Esophagus (tissue), 2 donors: ENCODE results near the gene MLC1. TPM values are rescaled to one million over a fixed set of nuclear protein-coding genes. Genes with fewer than 3 reads are reported as not detected.

Source experiments
- H3K27ac ChIP-seq, 2 donors: one replicate each; pipeline ENCODE4 v1.5.1; 2013; ENCODE audit warnings: low read depth in 2 of 2, mild to moderate bottlenecking in 2 of 2, inconsistent platforms in 1 of 2, low read length in 1 of 2, moderate library complexity in 1 of 2
- H3K27me3 ChIP-seq, 2 donors: one replicate each; pipeline ENCODE4 v1.6.1; 2013; ENCODE audit warnings: low read length in 2 of 2, control low read depth in 1 of 2, mild to moderate bottlenecking in 1 of 2; ENCODE audit not compliant: insufficient read depth in 2 of 2, control insufficient read depth in 1 of 2
- H3K36me3 ChIP-seq, 2 donors: one replicate each; pipeline ENCODE4 v1.6.1; 2013; ENCODE audit warnings: low read length in 1 of 2; ENCODE audit not compliant: control insufficient read depth in 2 of 2, insufficient read depth in 2 of 2
- H3K4me1 ChIP-seq, 2 donors: one replicate each; pipeline ENCODE4 v1.6.1; 2013; ENCODE audit warnings: low read length in 1 of 2; ENCODE audit not compliant: control insufficient read depth in 2 of 2, insufficient read depth in 2 of 2
- H3K4me3 ChIP-seq, 2 donors: one replicate each; pipeline ENCODE4 v1.5.1; 2013; ENCODE audit warnings: low read length in 2 of 2, mild to moderate bottlenecking in 2 of 2, low read depth in 1 of 2, moderate library complexity in 1 of 2
- H3K9me3 ChIP-seq, 2 donors: one replicate each; pipeline ENCODE4 v1.6.1; 2013; ENCODE audit warnings: mild to moderate bottlenecking in 2 of 2, low read depth in 1 of 2, low read length in 1 of 2, moderate library complexity in 1 of 2; ENCODE audit not compliant: control insufficient read depth in 2 of 2, insufficient read depth in 1 of 2
- WGBS, 2 donors: extraction: QIAGEN DNeasy Blood & Tissue Kit; methylation state at CpG; one replicate each; pipeline ENCODE4 v1.1.7; 2013; 5-methylcytosine and 5-hydroxymethylcytosine counted together
- polyA plus RNA-seq, 2 donors: library from polyadenylated mRNA; stranded (reverse); fragments of 200-250 nt; gene quantifications; one replicate each; pipeline ENCODE4 v1.2.3, GENCODE V29; 2013
- donor health status: healthy with polysubstance abuse.
- donor health status: Bipolar disorder and iron deficiency.

MLC1 gene
- polyA plus RNA-seq, 2 donors = 0.04 to 0.08 TPM

DNA sequence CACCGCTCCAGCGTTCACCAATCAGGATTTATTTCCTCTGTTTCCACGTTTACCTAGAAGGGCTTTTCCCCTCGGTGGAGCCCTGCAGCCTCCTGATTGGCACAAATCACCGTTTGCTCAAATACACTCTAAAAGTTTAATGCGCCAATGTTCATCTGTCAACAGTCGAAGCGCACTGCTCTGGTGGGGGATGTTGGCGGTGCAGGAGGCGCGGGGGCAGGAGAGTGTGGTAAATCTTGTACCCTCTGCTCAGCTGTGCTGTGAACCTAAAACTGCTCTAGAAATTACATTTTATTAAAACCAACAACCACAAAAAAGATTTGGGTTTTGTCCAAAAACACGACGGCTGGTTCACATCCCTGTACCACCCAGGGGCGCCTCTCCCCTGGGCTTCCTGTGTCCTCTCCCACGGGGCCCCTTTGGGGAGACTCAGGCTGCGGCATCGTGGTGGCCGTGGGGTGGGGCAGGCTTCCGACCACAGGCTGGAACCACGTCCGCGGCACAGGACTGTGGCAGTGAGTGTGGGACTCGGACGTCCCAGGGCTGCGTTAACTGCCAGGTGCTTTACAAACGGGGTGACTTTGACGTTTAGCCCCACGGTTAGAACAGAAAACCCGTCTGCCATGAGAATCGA, 40.6 kb downstream of the MLC1 start:
- Histone ChIP-seq H3K36me3 (no peaks in the 10 kb centered on the region), H3K27ac (no peak overlapping the region), H3K4me1 (no peaks in the 10 kb centered on the region), H3K9me3 (peaks cover 0 to 6% of the 10 kb centered on the region in 2 donors), H3K27me3 (no peaks in the 10 kb centered on the region), H3K4me3 (no peak overlapping the region)
- WGBS, 2 donors = 56 to 65% methylated on average over 30 of the region's 30 CpGs

DNA sequence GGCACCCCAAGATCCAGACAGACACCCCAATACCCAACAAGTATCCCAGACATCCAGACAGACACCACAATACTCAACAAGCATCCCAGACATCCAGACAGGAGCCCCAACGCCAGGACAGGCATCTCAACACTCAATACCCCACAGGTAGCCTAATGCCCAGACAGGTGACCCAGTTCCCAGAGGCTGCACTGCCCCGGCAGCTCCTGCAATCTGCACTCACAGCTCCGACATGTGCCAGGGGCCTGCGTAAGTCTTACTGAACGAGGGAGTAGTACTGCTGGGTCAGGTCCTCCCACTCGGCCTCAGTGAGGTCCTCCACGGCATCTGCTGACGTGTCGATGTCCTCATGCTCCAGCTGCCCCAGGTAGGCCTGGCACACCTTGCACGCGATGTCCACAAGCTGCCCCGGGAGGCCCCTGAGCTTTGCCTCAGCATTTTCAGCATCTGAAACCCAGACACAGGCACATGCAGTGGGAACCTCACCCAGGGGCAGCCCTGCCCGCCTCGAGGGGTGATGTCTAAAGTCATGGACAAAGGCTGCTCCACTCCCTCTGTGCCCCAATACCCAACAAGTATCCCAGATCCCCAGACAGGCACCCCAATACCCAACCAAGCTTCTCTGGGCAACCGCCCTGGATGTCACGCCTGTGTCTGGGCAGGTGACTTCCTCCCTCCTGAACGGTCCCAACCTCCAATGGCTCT, 43.7 kb downstream of the MLC1 start:
- Histone ChIP-seq H3K9me3 (peaks cover 0 to 8% of the 10 kb centered on the region in 2 donors), H3K4me1 (no peaks in the 10 kb centered on the region), H3K36me3 (no peaks in the 10 kb centered on the region), H3K27ac (no peak overlapping the region), H3K27me3 (peaks cover 0 to 2% of the 10 kb centered on the region in 2 donors), H3K4me3 (no peak overlapping the region)
- WGBS, 2 donors = 84 to 88% methylated on average over 17 of the region's 17 CpGs

DNA sequence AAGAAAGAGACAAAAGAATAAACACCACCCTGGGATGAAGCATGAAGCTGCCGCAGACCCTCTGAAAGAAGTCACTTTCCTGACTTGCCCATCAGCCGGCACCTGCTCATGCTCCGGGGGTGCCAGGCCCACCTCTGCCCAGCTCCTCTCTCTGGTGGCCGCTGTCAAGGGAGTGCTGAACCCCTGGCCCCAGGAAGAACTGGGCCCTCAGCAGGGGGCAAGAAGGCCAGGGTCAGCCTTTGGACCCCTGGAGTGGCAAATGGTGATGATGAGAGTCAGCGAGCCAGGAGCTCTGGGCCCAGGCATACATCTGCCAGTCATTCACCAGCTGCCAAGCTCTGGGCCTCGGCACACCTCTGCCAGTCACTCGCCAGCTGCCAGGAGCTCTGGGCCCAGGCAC, 44.5 kb downstream of the MLC1 start:
- H3K27me3 ChIP-seq = peaks cover 0 to 2% of the 10 kb centered on the region in 2 donors
- no peak overlapping the region for H3K27ac ChIP-seq
- no peaks in the 10 kb centered on the region for H3K36me3 ChIP-seq
- H3K9me3 ChIP-seq = peaks cover 0 to 8% of the 10 kb centered on the region in 2 donors
- H3K4me1 ChIP-seq = no peaks in the 10 kb centered on the region
- H3K4me3 ChIP-seq = no peak overlapping the region
- WGBS, 2 donors = 78 to 79% methylated on average over 7 of the region's 7 CpGs

DNA sequence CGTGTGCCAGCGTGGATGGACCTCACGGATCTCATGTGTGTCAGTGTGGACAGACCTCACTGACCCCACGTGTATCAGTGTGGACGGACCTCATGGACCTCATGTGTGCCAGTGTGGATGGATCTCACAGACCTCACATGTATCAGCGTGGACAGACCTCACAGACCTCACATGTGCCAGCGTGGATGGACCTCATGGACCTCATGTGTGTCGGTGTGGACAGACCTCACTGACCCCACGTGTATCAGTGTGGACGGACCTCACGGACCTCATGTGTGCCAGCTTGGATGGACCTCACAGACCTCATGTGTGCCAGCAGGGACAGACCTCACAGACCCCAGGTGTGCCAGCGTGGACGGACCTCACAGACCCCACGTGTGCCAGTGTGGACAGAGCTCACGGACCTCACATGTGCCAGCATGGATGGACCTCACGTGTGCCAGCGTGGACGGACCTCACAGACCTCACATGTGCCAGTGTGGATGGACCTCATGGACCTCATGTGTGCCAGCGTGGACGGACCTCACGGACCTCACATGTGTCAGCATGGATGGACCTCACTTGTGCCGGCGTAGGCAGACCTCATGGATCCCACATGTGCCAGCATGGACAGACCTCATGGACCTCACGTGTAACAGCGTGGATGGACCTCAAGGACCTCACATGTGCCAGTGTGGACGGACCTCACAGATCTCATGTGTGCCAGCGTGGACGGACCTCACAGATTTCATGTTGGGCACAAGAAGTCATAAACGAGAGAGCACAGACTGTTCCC, 45.4 kb downstream of the MLC1 start:
- Histone ChIP-seq H3K27ac (no peak overlapping the region), H3K36me3 (no peaks in the 10 kb centered on the region), H3K9me3 (peaks cover 0 to 8% of the 10 kb centered on the region in 2 donors), H3K27me3 (peaks cover 0 to 2% of the 10 kb centered on the region in 2 donors), H3K4me1 (no peaks in the 10 kb centered on the region), H3K4me3 (no peak overlapping the region)
- 91 to 93% methylated on average over 29 of the region's 29 CpGs for WGBS, 2 donors

DNA sequence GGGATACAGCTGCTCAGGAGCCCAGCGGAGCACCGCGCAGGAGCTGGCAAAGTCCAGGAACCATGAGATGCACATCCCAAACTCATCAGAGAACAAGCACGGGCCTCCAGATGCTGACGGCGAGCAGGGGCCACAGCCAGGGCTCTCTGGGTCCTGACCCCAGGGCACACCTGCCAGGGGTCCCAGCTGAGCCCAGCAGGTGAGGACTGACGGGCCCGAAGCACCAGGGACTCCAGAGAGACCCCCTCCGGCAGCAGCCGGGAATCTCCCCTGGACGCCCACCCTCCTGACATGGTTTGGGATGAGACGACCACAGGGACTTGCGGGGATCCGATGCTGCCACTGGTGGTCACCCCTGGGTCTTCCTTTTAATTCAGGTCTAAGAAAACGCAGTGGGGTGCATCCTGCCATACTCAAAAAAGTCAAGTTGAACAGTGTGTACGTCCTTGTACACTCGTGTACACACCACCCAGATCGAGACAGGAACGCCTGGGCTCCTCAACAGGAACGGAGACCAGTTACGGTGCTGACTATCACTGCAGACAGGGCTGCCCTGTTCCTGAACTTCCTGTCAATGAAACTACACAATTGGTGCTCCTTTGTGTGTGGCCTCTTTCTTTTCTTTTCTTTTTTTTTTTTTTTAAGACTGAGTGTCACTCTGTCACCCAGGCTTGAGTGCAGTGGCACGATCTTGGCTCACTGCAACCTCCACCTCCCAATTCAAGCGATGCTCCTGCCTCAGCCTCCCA, 49.1 kb downstream of the MLC1 start:
- 82 to 83% methylated on average over 23 of the region's 23 CpGs for WGBS, 2 donors
- Histone ChIP-seq H3K27ac (no peak overlapping the region), H3K36me3 (no peaks in the 10 kb centered on the region), H3K4me1 (no peaks in the 10 kb centered on the region), H3K9me3 (peaks cover 0 to 8% of the 10 kb centered on the region in 2 donors), H3K27me3 (peaks cover 0 to 5% of the 10 kb centered on the region in 2 donors), H3K4me3 (no peak overlapping the region)

DNA sequence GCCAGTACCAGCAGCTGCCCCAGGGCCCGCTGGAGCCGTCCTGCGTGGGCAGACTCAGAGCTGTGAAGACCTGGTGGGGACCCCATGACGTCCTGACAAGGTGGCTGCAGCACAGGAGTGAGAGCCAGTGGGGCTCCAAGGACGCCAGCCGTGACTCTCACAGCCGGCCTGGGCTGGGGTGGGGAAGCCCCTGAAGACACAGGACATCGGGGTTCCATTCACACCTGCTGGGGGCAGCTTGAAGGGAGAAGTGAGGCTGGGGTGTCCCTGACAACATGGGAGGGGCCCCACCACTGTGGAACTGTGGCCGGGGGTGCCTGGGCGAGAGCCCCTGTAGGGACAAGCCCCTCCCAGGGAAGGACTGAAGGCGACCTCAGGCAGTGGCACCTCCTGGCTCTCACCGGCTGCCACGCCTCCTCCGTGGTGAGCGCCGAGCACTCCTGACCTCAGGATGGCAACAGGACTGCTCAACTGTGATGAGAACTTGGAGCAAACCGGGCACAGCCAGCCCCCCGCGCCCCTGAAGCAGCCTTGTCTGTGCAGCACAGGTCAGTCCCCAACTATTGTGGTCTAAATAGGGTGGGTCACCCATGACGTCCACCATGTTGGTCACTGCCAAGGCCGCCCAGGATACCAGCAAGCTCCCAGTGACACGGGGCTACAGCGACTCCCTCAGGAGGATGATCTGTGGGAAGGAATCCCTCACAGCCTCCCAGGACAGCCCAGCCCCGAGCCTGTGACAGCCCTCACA, 49.9 kb downstream of the MLC1 start:
- WGBS, 2 donors = 66 to 74% methylated on average over 24 of the region's 24 CpGs
- Histone ChIP-seq H3K27ac (no peak overlapping the region), H3K4me3 (no peak overlapping the region), H3K27me3 (peaks cover 0 to 5% of the 10 kb centered on the region in 2 donors), H3K9me3 (peaks cover 0 to 8% of the 10 kb centered on the region in 2 donors), H3K4me1 (no peaks in the 10 kb centered on the region), H3K36me3 (no peaks in the 10 kb centered on the region)

DNA sequence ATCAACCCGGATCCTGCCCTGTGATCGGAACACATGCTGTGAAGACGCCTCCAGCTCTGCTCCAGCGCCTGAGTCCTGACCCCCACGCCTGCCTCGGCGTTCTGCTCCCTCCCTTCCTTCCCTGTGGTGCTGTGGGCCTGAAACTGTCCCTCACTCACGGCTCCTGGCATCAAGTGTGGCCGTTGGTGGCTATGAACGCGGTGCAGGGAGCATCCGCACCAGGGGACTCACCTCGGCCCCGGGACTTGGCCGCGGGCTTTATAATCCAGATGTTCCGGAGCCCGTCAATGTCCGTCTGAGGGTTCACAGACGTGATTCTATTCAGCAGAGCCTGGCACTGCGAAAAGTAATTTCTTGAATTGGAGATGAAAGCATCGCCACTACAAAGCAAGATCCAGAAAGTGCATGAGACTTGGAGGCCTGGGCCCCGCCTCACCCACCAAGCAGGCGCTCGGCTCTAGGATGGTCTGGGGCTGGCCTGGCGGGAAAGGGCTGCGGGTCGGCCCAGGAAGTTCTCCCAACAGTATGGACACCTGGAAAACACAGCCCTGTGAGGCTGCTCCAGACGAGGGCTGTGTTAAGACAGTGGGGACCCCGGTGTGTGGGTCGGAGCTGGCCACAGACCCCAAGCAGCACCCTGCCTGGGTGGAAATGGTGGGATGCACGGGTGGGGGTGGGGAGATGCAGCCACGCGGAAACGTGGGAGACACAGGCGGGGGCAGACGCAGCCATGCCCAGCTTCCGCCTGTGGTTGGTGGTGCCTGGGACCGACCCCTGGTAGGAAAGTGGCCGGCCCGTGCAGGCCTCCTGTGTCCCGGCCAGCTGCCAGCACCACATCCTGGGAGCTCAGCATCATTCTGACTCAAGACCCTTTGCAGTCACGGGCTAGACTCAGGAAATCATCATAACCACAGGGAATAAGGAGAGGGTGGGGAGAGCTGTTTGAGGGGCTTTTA, 50.8 kb downstream of the MLC1 start:
- Histone ChIP-seq H3K36me3 (no peaks in the 10 kb centered on the region), H3K4me1 (no peaks in the 10 kb centered on the region), H3K4me3 (no peak overlapping the region), H3K27ac (no peak overlapping the region), H3K27me3 (peaks cover 0 to 5% of the 10 kb centered on the region in 2 donors), H3K9me3 (peaks cover 0 to under 1% of the 10 kb centered on the region in 2 donors)
- 69 to 79% methylated on average over 43 of the region's 43 CpGs for WGBS, 2 donors

DNA sequence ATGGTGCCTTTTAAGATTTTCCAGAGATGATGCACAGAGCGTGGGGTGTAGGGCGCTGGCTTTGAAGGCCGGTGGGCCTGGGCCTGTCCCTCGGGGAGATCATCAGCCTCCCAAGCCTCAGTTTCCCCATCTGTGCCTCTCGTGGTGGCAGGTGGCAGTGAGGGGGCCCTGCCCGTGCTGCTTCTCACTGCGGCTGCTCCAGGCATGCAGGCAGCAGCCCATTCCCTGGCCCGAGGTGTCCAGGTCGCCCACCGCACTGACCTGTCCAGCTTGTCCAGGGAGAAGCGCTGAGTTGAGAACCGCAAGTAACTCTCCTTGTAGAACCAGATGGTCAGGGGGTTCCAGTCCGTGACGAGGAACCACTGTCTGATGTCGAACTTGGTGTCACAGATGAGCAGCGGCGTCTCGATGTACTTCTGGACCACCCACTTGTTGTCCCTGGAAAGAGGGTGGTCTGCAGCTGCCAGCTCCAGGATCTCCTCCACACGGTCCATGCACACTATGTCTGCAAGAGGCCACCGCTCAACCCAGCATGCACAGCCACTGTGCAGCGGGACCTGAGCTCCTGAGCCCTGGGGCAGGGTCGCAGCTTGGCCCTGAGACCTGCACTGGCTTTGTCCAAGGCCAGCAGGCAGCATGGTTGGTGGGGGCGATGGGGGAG, 52.2 kb downstream of the MLC1 start:
- H3K27me3 ChIP-seq = peaks cover 0 to 3% of the 10 kb centered on the region in 2 donors

More for the DNA sequence above, 52.2 kb downstream of the MLC1 start:
- Histone ChIP-seq H3K4me3 (no peak overlapping the region), H3K27ac (no peak overlapping the region), H3K9me3 (no peaks in the 10 kb centered on the region), H3K36me3 (no peaks in the 10 kb centered on the region), H3K4me1 (peaks cover 2% of the 10 kb centered on the region in 2 donors)
- 86 to 87% methylated on average over 23 of the region's 23 CpGs for WGBS, 2 donors
